ENCODE measurements around the gene LTV1.

GRCh38 chr6:143885116-143885515, 42.0 kb downstream of the LTV1 start:
- no peak for TF ChIP-seq CREB1 (IDR thresholded peaks at IDR 0.05; ENCODE audit: low read depth)
- TF ChIP-seq, protein P1, sequence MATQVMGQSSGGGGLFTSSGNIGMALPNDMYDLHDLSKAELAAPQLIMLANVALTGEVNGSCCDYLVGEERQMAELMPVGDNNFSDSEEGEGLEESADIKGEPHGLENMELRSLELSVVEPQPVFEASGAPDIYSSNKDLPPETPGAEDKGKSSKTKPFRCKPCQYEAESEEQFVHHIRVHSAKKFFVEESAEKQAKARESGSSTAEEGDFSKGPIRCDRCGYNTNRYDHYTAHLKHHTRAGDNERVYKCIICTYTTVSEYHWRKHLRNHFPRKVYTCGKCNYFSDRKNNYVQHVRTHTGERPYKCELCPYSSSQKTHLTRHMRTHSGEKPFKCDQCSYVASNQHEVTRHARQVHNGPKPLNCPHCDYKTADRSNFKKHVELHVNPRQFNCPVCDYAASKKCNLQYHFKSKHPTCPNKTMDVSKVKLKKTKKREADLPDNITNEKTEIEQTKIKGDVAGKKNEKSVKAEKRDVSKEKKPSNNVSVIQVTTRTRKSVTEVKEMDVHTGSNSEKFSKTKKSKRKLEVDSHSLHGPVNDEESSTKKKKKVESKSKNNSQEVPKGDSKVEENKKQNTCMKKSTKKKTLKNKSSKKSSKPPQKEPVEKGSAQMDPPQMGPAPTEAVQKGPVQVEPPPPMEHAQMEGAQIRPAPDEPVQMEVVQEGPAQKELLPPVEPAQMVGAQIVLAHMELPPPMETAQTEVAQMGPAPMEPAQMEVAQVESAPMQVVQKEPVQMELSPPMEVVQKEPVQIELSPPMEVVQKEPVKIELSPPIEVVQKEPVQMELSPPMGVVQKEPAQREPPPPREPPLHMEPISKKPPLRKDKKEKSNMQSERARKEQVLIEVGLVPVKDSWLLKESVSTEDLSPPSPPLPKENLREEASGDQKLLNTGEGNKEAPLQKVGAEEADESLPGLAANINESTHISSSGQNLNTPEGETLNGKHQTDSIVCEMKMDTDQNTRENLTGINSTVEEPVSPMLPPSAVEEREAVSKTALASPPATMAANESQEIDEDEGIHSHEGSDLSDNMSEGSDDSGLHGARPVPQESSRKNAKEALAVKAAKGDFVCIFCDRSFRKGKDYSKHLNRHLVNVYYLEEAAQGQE (IDR thresholded peaks at IDR 0.05; ENCODE audit: low read depth), result no peak
- TF ChIP-seq EP300 (IDR thresholded peaks at IDR 0.05; ENCODE audit: borderline replicate concordance), result no peak
- TF ChIP-seq YY1 (IDR thresholded peaks at IDR 0.05; ENCODE audit: low read depth), result no peak
- no peak for TF ChIP-seq EGR1 (IDR thresholded peaks at IDR 0.05)
- TF ChIP-seq RAD21 (IDR thresholded peaks at IDR 0.05; ENCODE audit: low read depth), result no peak
- no peak for TF ChIP-seq TEAD4 (IDR thresholded peaks at IDR 0.05)
- TF ChIP-seq TAF1 (IDR thresholded peaks at IDR 0.05; ENCODE audit: low read depth), result no peak
- TF ChIP-seq CEBPB (IDR thresholded peaks at IDR 0.05), result no peak
- TF ChIP-seq, protein P2, sequence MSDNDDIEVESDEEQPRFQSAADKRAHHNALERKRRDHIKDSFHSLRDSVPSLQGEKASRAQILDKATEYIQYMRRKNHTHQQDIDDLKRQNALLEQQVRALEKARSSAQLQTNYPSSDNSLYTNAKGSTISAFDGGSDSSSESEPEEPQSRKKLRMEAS (IDR thresholded peaks at IDR 0.05), result no peak
